NCI-H2196 treated with DMSO at 0.1 percent for 48 hours (cell line): ENCODE measurements around the gene CSF1.
"Not testable (repeated sequence)": the region's sequence is repeated elsewhere in the genome, so short reads cannot be mapped to it uniquely, and the experiment has no call there.

Experiments used
- DNase-seq: peaks from one replicate; lab custom pipeline; 2025; ENCODE audit not compliant: unreplicated experiment; lab: John Stamatoyannopoulos, UW

CSF1 gene

GRCh38 chr1:109910123-109910962 is at the start of gene CSF1:
TSS of gene CSF1 (plus strand) at chr1:109910849. CDS start at chr1:109911024, 175 bp downstream.
- DNase-seq: peak; percentile 18

DNA sequence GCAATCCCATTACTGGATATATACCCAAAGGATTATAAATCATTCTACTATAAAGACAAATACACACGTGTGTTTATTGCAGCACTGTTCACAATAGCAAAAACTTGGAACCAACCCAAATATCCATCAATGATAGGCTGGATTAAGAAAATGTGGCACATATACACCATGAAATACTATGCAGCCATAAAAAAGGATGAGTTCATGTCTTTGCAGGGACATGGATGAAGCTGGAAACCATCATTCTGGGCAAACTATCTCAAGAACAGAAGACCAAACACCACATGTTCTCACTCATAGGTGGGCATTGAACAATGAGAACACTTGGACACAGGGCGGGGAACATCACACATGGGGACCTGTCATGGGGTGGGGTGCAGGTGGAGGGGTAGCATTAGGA is 49.0 kb upstream of the CSF1 start:
- DNase-seq: not testable (repeated sequence)

DNA sequence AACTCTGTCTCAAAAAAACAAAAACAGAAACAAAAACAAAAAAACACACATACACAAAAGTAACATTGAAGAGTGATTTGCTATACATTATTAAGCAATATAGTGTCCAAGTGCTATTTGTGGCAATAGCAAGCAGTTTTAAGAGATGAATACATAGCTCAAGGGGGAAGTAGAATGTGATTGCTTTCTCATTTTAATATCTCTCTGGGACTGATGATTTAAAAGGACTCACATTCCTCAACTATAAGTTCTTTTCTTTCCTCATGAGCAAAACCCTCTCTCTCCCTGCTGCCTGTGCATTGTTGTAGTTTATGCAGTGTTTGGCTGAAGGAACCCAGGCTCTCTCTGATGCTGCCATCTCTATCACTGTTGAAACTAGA is 47.0 kb upstream of the CSF1 start:
- no peak for DNase-seq

- no peak for DNase-seq
These were observed 46.4 kb upstream of the CSF1 start for GRCh38 chr1:109864047-109864822.

DNA sequence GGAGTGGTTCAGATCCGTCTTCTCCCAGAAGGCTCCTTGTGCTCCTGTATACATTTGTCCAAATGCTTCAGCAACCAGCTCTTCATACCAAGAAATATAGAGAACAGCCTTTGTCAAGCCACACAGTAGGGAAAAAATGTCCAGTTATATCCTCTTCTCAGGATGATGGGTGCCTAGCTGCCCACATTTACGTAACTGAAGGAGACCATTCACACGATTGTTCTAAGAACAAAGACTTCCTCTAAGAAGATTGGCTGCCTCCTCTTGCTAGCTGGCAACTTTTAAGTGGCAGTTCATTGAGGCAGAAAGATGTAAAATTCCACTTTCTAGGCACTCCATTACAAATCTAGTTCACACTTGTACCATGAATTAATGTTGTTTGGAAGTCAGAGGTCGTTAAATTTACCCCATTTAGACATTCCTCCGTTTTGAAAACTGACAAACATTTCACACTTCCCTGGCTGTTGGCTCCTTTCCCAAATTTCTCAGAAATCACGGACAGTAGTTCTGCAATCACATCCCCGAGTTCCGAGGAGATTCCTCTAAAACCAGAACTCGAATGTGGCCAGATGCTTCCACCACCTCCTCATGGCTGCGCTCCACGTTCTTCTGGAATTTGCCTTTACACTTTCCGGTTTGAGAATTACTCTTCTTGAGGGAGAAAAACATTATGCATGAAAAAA is 45.6 kb upstream of the CSF1 start:
- no peak for DNase-seq

GRCh38 chr1:109866071-109866470 is 44.6 kb upstream of the CSF1 start:
- no peak for DNase-seq

GRCh38 chr1:109873278-109874175 is 37.1 kb upstream of the CSF1 start:
- DNase-seq: no peak

- no peak for DNase-seq
These were observed 36.2 kb upstream of the CSF1 start for GRCh38 chr1:109874445-109874844.

- DNase-seq: no peak
These were observed 34.8 kb upstream of the CSF1 start for GRCh38 chr1:109875874-109876273.

- no peak for DNase-seq
These were observed 33.9 kb upstream of the CSF1 start for GRCh38 chr1:109876617-109877316.

GRCh38 chr1:109877317-109877771 is 33.3 kb upstream of the CSF1 start:
- DNase-seq: no peak

DNA sequence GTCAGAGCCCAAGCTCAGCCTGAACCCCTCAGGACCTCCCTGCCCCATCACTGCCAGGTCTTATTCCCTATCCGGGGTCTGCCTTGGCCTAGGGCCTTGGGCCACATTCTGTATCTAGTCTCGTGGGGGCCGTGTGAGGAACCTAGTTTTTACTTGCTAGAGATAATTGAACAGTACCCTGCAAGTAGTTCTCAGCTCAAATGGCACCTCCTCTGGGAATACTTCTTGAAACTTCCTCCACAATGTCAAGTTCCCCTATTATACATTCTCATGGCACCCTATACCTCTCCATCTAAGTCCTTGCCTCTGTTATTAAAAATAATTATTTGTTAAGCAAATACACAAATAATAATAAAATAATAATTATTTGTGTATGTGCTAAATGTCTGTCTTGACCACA is 32.9 kb upstream of the CSF1 start:
- no peak for DNase-seq

GRCh38 chr1:109878531-109879104 is 32.0 kb upstream of the CSF1 start:
- DNase-seq: no peak

- DNase-seq: not testable (repeated sequence)
These were observed 31.3 kb upstream of the CSF1 start for GRCh38 chr1:109879371-109879770.

DNA sequence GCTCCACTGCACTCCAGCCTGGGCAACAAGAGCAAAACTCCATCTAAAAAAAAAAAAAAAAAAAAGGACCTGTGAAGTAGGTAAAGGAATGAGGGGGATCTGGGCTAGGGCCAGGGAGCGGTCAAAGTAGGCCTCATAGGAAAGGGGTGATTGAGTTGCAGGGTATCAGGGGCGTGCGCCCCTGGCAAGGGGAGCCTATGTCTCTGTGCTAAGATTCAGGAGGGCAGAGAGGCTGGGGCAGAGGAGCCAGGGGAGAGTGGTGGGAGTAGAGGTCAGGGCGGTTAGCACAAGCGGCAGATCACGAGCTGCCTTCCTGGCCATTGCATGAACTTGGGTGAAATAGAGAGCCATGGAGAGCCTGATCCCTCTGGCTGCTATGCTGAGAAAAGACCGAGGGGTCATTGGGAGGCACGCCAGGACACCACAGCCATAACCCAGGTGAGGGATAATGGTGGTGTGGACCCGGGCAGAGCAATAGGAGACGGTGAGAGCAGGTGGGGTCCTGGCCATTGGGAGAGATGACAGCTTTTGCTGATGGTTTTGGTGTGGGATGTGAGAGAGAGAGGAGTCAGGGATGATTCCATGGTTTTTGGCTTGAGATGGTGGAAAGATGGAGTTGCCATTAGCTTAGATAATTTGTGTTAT is 30.6 kb upstream of the CSF1 start:
- no peak for DNase-seq

- DNase-seq: no peak
These were observed 29.4 kb upstream of the CSF1 start for GRCh38 chr1:109880971-109881894.

DNA sequence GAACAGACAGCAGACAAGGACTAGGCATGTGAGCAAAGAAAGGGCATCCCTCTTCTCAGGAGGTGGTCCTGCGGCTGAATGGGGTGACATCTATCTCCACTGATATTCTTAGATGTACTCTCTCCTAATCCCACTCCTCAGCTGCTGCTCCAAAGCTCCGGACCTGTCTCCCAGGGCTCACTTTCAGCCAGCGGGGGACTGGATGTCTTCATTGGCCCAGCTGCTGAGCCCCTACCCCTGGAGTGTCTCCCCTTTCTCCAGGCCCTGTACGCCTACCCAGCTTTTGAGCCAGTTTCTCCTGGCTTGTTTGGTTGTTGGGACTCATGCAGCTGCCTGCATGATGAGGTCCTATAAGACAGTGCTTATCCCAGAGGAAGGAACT is 28.8 kb upstream of the CSF1 start:
- DNase-seq: no peak
